ENCODE data around the gene COMTD1. TPM values are rescaled to one million over a fixed set of nuclear protein-coding genes. Genes with fewer than 3 reads are reported as not detected.

Gene COMTD1
- total RNA-seq, 1 donor from 2014 or later: 4.2 TPM

- Histone ChIP-seq H3K4me3 (ENCODE audit: low read length in 3 of 3) (no peak overlapping the region), H3K9ac (ENCODE audit: low read depth in 1 of 3, low read length in 3 of 3) (no peak overlapping the region), H3K27ac (ENCODE audit: low read depth, low read length) (no peak overlapping the region), H3K27me3 (ENCODE audit: control insufficient read depth in 3 of 3, insufficient read depth in 3 of 3, low read length in 3 of 3) (no peaks in the 10 kb centered on the region), H3K9me3 (ENCODE audit: control insufficient read depth in 3 of 3, low read length in 3 of 3) (no peaks in the 10 kb centered on the region), H3K4me1 (ENCODE audit: control insufficient read depth in 3 of 3, insufficient read depth in 3 of 3, low read length in 3 of 3) (peaks cover 0 to 5% (median 0%) of the 10 kb centered on the region in 3 donors), H3K36me3 (ENCODE audit: control insufficient read depth in 3 of 3, insufficient read depth in 3 of 3, low read length in 3 of 3) (no peaks in the 10 kb centered on the region)
Measured at GRCh38 chr10:75245354-75246250, 9.8 kb upstream of the COMTD1 start.

GRCh38 chr10:75244487-75245353 lies 9.0 kb upstream of the COMTD1 start:
- Histone ChIP-seq H3K27me3 (ENCODE audit: control insufficient read depth in 3 of 3, insufficient read depth in 3 of 3, low read length in 3 of 3) (no peaks in the 10 kb centered on the region), H3K9ac (ENCODE audit: low read depth in 1 of 3, low read length in 3 of 3) (no peak overlapping the region), H3K36me3 (ENCODE audit: control insufficient read depth in 3 of 3, insufficient read depth in 3 of 3, low read length in 3 of 3) (no peaks in the 10 kb centered on the region), H3K27ac (ENCODE audit: low read depth, low read length) (no peak overlapping the region), H3K9me3 (ENCODE audit: control insufficient read depth in 3 of 3, low read length in 3 of 3) (no peaks in the 10 kb centered on the region), H3K4me3 (ENCODE audit: low read length in 3 of 3) (no peak overlapping the region), H3K4me1 (ENCODE audit: control insufficient read depth in 3 of 3, insufficient read depth in 3 of 3, low read length in 3 of 3) (peaks cover 0 to 5% (median 0%) of the 10 kb centered on the region in 3 donors)

- peaks cover 0 to 5% (median 0%) of the 10 kb centered on the region in 3 donors for H3K4me1 ChIP-seq (ENCODE audit: control insufficient read depth in 3 of 3, insufficient read depth in 3 of 3, low read length in 3 of 3)
- H3K4me3 ChIP-seq (ENCODE audit: low read length in 3 of 3): no peak overlapping the region
- no peaks in the 10 kb centered on the region for H3K36me3 ChIP-seq (ENCODE audit: control insufficient read depth in 3 of 3, insufficient read depth in 3 of 3, low read length in 3 of 3)
Measured at GRCh38 chr10:75243426-75243825, 7.7 kb upstream of the COMTD1 start.

GRCh38 chr10:75240329-75241076 lies 4.7 kb upstream of the COMTD1 start:
- no peak overlapping the region for H3K27ac ChIP-seq (ENCODE audit: low read depth, low read length)
- no peak overlapping the region for H3K4me3 ChIP-seq (ENCODE audit: low read length in 3 of 3)
- no peaks in the 10 kb centered on the region for H3K36me3 ChIP-seq (ENCODE audit: control insufficient read depth in 3 of 3, insufficient read depth in 3 of 3, low read length in 3 of 3)
- H3K9me3 ChIP-seq (ENCODE audit: control insufficient read depth in 3 of 3, low read length in 3 of 3): no peaks in the 10 kb centered on the region
- H3K4me1 ChIP-seq (ENCODE audit: control insufficient read depth in 3 of 3, insufficient read depth in 3 of 3, low read length in 3 of 3): peaks cover under 1 to 5% (median 4%) of the 10 kb centered on the region in 3 donors
- H3K9ac ChIP-seq (ENCODE audit: low read depth in 1 of 3, low read length in 3 of 3): no peak overlapping the region
- no peaks in the 10 kb centered on the region for H3K27me3 ChIP-seq (ENCODE audit: control insufficient read depth in 3 of 3, insufficient read depth in 3 of 3, low read length in 3 of 3)

More at GRCh38 chr10:75243426-75243825, 7.7 kb upstream of the COMTD1 start:
- H3K27ac ChIP-seq (ENCODE audit: low read depth, low read length): no peak overlapping the region
- H3K27me3 ChIP-seq (ENCODE audit: control insufficient read depth in 3 of 3, insufficient read depth in 3 of 3, low read length in 3 of 3): no peaks in the 10 kb centered on the region
- no peak overlapping the region for H3K9ac ChIP-seq (ENCODE audit: low read depth in 1 of 3, low read length in 3 of 3)
- H3K9me3 ChIP-seq (ENCODE audit: control insufficient read depth in 3 of 3, low read length in 3 of 3): no peaks in the 10 kb centered on the region

GRCh38 chr10:75239096-75239790 lies 3.5 kb upstream of the COMTD1 start:
- Histone ChIP-seq H3K9ac (ENCODE audit: low read depth in 1 of 3, low read length in 3 of 3) (no peak overlapping the region), H3K36me3 (ENCODE audit: control insufficient read depth in 3 of 3, insufficient read depth in 3 of 3, low read length in 3 of 3) (no peaks in the 10 kb centered on the region), H3K9me3 (ENCODE audit: control insufficient read depth in 3 of 3, low read length in 3 of 3) (no peaks in the 10 kb centered on the region), H3K27ac (ENCODE audit: low read depth, low read length) (no peak overlapping the region), H3K4me1 (ENCODE audit: control insufficient read depth in 3 of 3, insufficient read depth in 3 of 3, low read length in 3 of 3) (peaks cover 13 to 17% (median 15%) of the 10 kb centered on the region in 3 donors), H3K4me3 (ENCODE audit: low read length in 3 of 3) (no peak overlapping the region), H3K27me3 (ENCODE audit: control insufficient read depth in 3 of 3, insufficient read depth in 3 of 3, low read length in 3 of 3) (no peaks in the 10 kb centered on the region)

GRCh38 chr10:75238182-75239095 lies 2.7 kb upstream of the COMTD1 start:
- H3K4me3 ChIP-seq (ENCODE audit: low read length in 3 of 3): no peak overlapping the region
- H3K36me3 ChIP-seq (ENCODE audit: control insufficient read depth in 3 of 3, insufficient read depth in 3 of 3, low read length in 3 of 3): no peaks in the 10 kb centered on the region
- H3K4me1 ChIP-seq (ENCODE audit: control insufficient read depth in 3 of 3, insufficient read depth in 3 of 3, low read length in 3 of 3): peaks cover 13 to 23% (median 19%) of the 10 kb centered on the region in 3 donors
- H3K27me3 ChIP-seq (ENCODE audit: control insufficient read depth in 3 of 3, insufficient read depth in 3 of 3, low read length in 3 of 3): no peaks in the 10 kb centered on the region
- H3K9me3 ChIP-seq (ENCODE audit: control insufficient read depth in 3 of 3, low read length in 3 of 3): no peaks in the 10 kb centered on the region
- H3K27ac ChIP-seq (ENCODE audit: low read depth, low read length): no peak overlapping the region
- no peak overlapping the region for H3K9ac ChIP-seq (ENCODE audit: low read depth in 1 of 3, low read length in 3 of 3)

GRCh38 chr10:75236178-75236825 lies 545 bp upstream of the COMTD1 start:
- no peaks in the 10 kb centered on the region for H3K27me3 ChIP-seq (ENCODE audit: control insufficient read depth in 3 of 3, insufficient read depth in 3 of 3, low read length in 3 of 3)
- no peaks in the 10 kb centered on the region for H3K9me3 ChIP-seq (ENCODE audit: control insufficient read depth in 3 of 3, low read length in 3 of 3)
- peaks cover 10 to 12% (median 10%) of the 10 kb centered on the region in 3 donors for H3K36me3 ChIP-seq (ENCODE audit: control insufficient read depth in 3 of 3, insufficient read depth in 3 of 3, low read length in 3 of 3)
- H3K4me1 ChIP-seq (ENCODE audit: control insufficient read depth in 3 of 3, insufficient read depth in 3 of 3, low read length in 3 of 3): peaks cover 13 to 24% (median 21%) of the 10 kb centered on the region in 3 donors
- H3K4me3 ChIP-seq (ENCODE audit: low read length in 3 of 3): peak overlapping the region in 1 of 3 donors; percentile 82
- no peak overlapping the region for H3K27ac ChIP-seq (ENCODE audit: low read depth, low read length)
- peak overlapping the region in 2 of 3 donors; percentile 59 to 88 for H3K9ac ChIP-seq (ENCODE audit: low read depth in 1 of 3, low read length in 3 of 3)

GRCh38 chr10:75234683-75235374 lies 928 bp downstream of the COMTD1 start:
- peaks cover 20 to 24% (median 24%) of the 10 kb centered on the region in 3 donors for H3K4me1 ChIP-seq (ENCODE audit: control insufficient read depth in 3 of 3, insufficient read depth in 3 of 3, low read length in 3 of 3)
- H3K9ac ChIP-seq (ENCODE audit: low read depth in 1 of 3, low read length in 3 of 3): peak overlapping the region; percentile 74 to 88 (median 82)
- H3K9me3 ChIP-seq (ENCODE audit: control insufficient read depth in 3 of 3, low read length in 3 of 3): no peaks in the 10 kb centered on the region
- H3K4me3 ChIP-seq (ENCODE audit: low read length in 3 of 3): peak overlapping the region; percentile 77 to 82 (median 81)
- no peaks in the 10 kb centered on the region for H3K27me3 ChIP-seq (ENCODE audit: control insufficient read depth in 3 of 3, insufficient read depth in 3 of 3, low read length in 3 of 3)
- peaks cover 13 to 19% (median 16%) of the 10 kb centered on the region in 3 donors for H3K36me3 ChIP-seq (ENCODE audit: control insufficient read depth in 3 of 3, insufficient read depth in 3 of 3, low read length in 3 of 3)
- peak overlapping the region; percentile 66 for H3K27ac ChIP-seq (ENCODE audit: low read depth, low read length)
